K562 treated with DMSO at 1 percent for 12 hours (cell line): ENCODE measurements around the gene MOBP. TPM values are rescaled to one million over a fixed set of nuclear protein-coding genes. Genes with fewer than 3 reads are reported as not detected.

Experiments
- total RNA-seq: library from RNA; unstranded; fragments of 300-600 nt; gene quantifications from 2 replicates; pipeline ENCODE4 v1.2.3, GENCODE V29; 2022; ENCODE audit not compliant: insufficient read depth

Gene MOBP, protein sequence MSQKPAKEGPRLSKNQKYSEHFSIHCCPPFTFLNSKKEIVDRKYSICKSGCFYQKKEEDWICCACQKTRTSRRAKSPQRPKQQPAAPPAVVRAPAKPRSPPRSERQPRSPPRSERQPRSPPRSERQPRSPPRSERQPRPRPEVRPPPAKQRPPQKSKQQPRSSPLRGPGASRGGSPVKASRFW
- total RNA-seq, result not detected in 2 replicates

DNA sequence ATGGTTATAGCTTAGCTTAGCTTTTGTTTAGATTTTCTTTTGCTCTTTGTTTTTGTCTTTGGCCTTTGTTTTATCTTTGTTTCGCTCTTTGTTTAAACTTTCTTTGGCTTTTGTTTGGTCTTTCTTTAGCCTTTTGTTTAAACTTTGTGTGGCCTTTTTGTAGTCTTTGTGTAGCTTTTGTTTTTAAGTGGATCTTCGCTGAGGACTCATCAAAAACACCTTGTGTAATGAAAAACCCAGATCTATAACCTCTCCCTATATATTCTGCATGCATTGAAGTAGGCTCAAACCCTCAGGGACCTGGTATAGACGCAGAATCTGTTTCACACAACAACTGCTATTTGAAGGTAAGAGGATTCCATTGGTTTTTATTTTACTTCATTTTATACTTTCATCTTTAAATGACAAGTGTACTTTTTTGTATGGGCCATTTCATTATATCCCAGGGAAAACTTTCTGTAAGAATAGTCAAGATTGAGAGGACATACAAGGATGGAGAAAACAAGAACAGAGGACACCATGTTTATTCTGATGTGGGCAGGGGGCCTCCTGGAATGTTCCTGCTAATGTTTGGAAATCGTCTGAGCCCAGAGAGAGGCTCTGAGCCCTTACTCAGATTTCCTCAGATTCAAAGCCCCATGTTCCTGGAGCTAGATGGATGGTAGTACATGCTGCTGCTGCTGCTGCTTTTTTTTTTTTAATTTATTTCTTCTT lies at the start of gene MOBP:
Gene MOBP, plus strand, starts transcription at position 287 of the 714 bp plus-strand sequence. CDS start 34,390 bp downstream, outside the sequence.

Other genes with a start within 250 kb of the MOBP start
- gene CX3CR1, start 187.6 kb upstream of the MOBP start, total RNA-seq, result not detected in 2 replicates
- not detected in 2 replicates for gene CCR8, start 138.0 kb upstream of the MOBP start, total RNA-seq
- 35.1 and 53.2 TPM in 2 replicates for gene SLC25A38, start 84.3 kb upstream of the MOBP start, total RNA-seq
- 3,320 and 4,499 TPM in 2 replicates for gene RPSA, start 61.0 kb upstream of the MOBP start, total RNA-seq